GM06990 (cell line): ENCODE measurements around the gene GAK.

Source experiments
- DNase-seq: peaks from one replicate; pipeline ENCODE4 v3.0.0-alpha.2; 2011; ENCODE audit not compliant: insufficient read length; ENCODE audit errors: extremely low read depth
- H3K27me3 ChIP-seq: replicated peaks from 2 replicates; pipeline ENCODE4 v1.6.0; 2011; ENCODE audit warnings: low read length; ENCODE audit not compliant: control insufficient read depth, insufficient read depth
- H3K36me3 ChIP-seq: 2 replicates; pipeline ENCODE4 v1.5.1; 2011; ENCODE audit warnings: low read length; ENCODE audit not compliant: control insufficient read depth, insufficient read depth
- H3K4me3 ChIP-seq: replicated peaks from 2 replicates; pipeline ENCODE4 v1.5.1; 2011; ENCODE audit warnings: low read depth, mild to moderate bottlenecking, control low read depth, low read length
- TF ChIP-seq, protein P1 (sequence below): IDR thresholded peaks from 2 replicates; pipeline ENCODE4 v1.5.1; 2011; ENCODE audit warnings: low read length, control low read depth, mild to moderate bottlenecking, inconsistent platforms; ENCODE audit not compliant: insufficient read depth, poor library complexity, severe bottlenecking

GAK gene

GRCh38 chr4:834368-835147 is 97.6 kb downstream of the GAK start:
- TF ChIP-seq, protein P1, sequence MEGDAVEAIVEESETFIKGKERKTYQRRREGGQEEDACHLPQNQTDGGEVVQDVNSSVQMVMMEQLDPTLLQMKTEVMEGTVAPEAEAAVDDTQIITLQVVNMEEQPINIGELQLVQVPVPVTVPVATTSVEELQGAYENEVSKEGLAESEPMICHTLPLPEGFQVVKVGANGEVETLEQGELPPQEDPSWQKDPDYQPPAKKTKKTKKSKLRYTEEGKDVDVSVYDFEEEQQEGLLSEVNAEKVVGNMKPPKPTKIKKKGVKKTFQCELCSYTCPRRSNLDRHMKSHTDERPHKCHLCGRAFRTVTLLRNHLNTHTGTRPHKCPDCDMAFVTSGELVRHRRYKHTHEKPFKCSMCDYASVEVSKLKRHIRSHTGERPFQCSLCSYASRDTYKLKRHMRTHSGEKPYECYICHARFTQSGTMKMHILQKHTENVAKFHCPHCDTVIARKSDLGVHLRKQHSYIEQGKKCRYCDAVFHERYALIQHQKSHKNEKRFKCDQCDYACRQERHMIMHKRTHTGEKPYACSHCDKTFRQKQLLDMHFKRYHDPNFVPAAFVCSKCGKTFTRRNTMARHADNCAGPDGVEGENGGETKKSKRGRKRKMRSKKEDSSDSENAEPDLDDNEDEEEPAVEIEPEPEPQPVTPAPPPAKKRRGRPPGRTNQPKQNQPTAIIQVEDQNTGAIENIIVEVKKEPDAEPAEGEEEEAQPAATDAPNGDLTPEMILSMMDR = no peak
- no peak for DNase-seq
- H3K4me3 ChIP-seq = no peak overlapping the region
- H3K27me3 ChIP-seq = no peaks in the 10 kb centered on the region
- no peaks in the 10 kb centered on the region for H3K36me3 ChIP-seq

GRCh38 chr4:833731-834367 is 98.3 kb downstream of the GAK start:
- H3K36me3 ChIP-seq = no peaks in the 10 kb centered on the region
- no peak overlapping the region for H3K4me3 ChIP-seq
- DNase-seq = peak; percentile 6
- H3K27me3 ChIP-seq = no peaks in the 10 kb centered on the region; the same call in 1 of the 2 replicates
- TF ChIP-seq, protein P1 = no peak

- DNase-seq = no peak
- H3K4me3 ChIP-seq = no peak overlapping the region
- no peaks in the 10 kb centered on the region for H3K36me3 ChIP-seq
- TF ChIP-seq, protein P1 = no peak
- no peaks in the 10 kb centered on the region; the same call in 1 of the 2 replicates for H3K27me3 ChIP-seq
These were observed 99.0 kb downstream of the GAK start for GRCh38 chr4:833156-833555.

- no peaks in the 10 kb centered on the region; the same call in 1 of the 2 replicates for H3K27me3 ChIP-seq
- no peak overlapping the region for H3K4me3 ChIP-seq
- no peaks in the 10 kb centered on the region for H3K36me3 ChIP-seq
- DNase-seq = no peak
- TF ChIP-seq, protein P1 = no peak
These were observed 99.6 kb downstream of the GAK start for GRCh38 chr4:832536-832935.

DNA sequence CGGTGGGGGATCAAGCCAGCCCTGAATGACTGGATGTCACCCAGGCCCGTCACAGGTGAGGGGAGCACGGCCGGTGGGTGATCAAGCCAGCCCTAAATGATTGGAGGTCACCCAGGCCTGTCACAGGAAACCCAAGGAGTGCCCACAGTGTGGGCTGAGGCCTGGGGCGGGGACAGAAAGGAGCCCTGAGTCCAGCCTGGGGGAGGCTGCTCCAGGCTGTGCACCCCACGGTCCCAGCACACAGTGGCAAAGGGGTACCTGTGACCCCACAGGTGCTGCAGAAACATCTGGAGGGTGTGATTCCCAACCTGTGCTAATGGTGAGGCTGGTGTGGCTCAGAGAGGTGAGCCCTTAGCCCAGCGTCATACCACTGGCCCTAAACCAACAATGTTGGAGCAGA is 100.0 kb downstream of the GAK start:
- Histone ChIP-seq H3K36me3 (no peaks in the 10 kb centered on the region), H3K27me3 (no peaks in the 10 kb centered on the region; the same call in 1 of the 2 replicates), H3K4me3 (no peak overlapping the region)
- no peak for DNase-seq
- TF ChIP-seq, protein P1 = no peak
